Neutrophil (primary cell): Measurements from ENCODE around the gene CD55.

Source experiments
- H3K27ac ChIP-seq: fragments of 200-600 bp; sonication (generic); 2 replicates; pipeline ENCODE4 v1.5.1; 2016; ENCODE audit warnings: mild to moderate bottlenecking, moderate library complexity
- H3K27me3 ChIP-seq: fragments of 200-600 bp; sonication (generic); 2 replicates; pipeline ENCODE4 v1.6.0; 2016; ENCODE audit warnings: mild to moderate bottlenecking
- H3K36me3 ChIP-seq: fragments of 200-600 bp; sonication (generic); 2 replicates; pipeline ENCODE4 v1.5.1; 2017
- H3K4me1 ChIP-seq, 2 experiments: fragments of 200-600 bp in 1 of 2; sonication (generic) in 1 of 2; 1 replicate in 1 of 2; 2 replicates in 1 of 2; pipeline versions ENCODE4 v1.5.1 to v1.6.1; 2013 to 2016; ENCODE audit warnings: low read depth in 1 of 2, low read length in 1 of 2, mild to moderate bottlenecking in 1 of 2, moderate library complexity in 1 of 2; ENCODE audit not compliant: control insufficient read depth in 1 of 2, insufficient read depth in 1 of 2
- H3K4me3 ChIP-seq, 2 experiments: fragments of 200-600 bp in 1 of 2; sonication (generic) in 1 of 2; 1 replicate in 1 of 2; 2 replicates in 1 of 2; pipeline ENCODE4 v1.5.1; 2013 to 2016; ENCODE audit warnings: low read depth in 1 of 2, low read length in 1 of 2, mild to moderate bottlenecking in 1 of 2, moderate library complexity in 1 of 2
- H3K9me3 ChIP-seq: fragments of 200-600 bp; sonication (generic); 2 replicates; pipeline ENCODE4 v1.5.1; 2016
- TF ChIP-seq, protein P1 (sequence below): fragments of 200-600 bp; sonication (generic); IDR thresholded peaks from 2 replicates; pipeline ENCODE4 v1.5.1; 2016; ENCODE audit warnings: antibody characterized with exemption

Gene CD55

DNA sequence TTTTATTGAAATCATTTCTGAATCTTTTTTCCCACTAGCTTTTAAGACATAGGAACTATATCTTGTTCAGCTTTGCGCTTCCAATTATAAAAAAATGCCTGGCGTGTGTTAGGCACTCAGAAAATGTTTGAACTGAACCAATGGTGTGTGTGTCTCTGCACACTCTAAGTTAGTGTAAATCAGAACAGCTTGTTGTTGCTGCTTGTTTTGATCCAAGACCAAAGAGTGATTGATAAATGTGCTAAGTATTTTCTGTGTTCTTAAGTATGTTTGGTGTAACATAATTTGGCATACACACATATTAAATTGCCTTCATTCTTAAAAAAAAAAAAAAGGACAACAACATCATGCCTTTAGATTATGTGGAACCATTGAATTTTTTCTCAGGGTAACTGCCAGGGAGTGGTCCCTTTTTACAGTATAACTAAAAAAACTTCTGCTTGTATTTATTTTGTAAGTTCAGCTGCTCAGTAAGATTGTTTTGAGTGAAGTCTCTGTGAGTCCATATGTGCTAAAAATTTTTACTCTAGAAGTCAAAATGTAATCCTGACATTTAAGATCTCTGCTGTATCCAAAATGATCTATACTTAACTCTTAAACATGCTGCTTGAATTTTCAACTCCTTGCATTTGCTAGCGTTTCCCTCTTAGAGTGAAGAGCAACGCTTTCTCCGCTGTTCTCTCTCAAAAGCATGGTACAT, 8.7 kb downstream of the CD55 start:
- Histone ChIP-seq H3K27me3 (no peaks in the 10 kb centered on the region), H3K27ac (peak overlapping the region; percentile 62), H3K4me1 (peaks cover 81 to 95% of the 10 kb centered on the region in 2 experiments), H3K4me3 (no peak overlapping the region), H3K36me3 (peaks cover 90% of the 10 kb centered on the region), H3K9me3 (no peaks in the 10 kb centered on the region)
- TF ChIP-seq, protein P1, sequence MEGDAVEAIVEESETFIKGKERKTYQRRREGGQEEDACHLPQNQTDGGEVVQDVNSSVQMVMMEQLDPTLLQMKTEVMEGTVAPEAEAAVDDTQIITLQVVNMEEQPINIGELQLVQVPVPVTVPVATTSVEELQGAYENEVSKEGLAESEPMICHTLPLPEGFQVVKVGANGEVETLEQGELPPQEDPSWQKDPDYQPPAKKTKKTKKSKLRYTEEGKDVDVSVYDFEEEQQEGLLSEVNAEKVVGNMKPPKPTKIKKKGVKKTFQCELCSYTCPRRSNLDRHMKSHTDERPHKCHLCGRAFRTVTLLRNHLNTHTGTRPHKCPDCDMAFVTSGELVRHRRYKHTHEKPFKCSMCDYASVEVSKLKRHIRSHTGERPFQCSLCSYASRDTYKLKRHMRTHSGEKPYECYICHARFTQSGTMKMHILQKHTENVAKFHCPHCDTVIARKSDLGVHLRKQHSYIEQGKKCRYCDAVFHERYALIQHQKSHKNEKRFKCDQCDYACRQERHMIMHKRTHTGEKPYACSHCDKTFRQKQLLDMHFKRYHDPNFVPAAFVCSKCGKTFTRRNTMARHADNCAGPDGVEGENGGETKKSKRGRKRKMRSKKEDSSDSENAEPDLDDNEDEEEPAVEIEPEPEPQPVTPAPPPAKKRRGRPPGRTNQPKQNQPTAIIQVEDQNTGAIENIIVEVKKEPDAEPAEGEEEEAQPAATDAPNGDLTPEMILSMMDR, result no peak

GRCh38 chr1:207331354-207332313, 10.2 kb downstream of the CD55 start:
- H3K27me3 ChIP-seq, result no peaks in the 10 kb centered on the region
- no peaks in the 10 kb centered on the region for H3K9me3 ChIP-seq
- H3K36me3 ChIP-seq, result peaks cover 83% of the 10 kb centered on the region
- no peak overlapping the region for H3K4me3 ChIP-seq
- H3K27ac ChIP-seq, result peak overlapping the region; percentile 62
- peaks cover 81 to 95% of the 10 kb centered on the region in 2 experiments for H3K4me1 ChIP-seq
- TF ChIP-seq, protein P1, result no peak

- H3K4me3 ChIP-seq, result peak overlapping the region in 1 of 2 experiments; percentile 3
- peak overlapping the region; percentile 94 for H3K27ac ChIP-seq
- TF ChIP-seq, protein P1, result no peak
These were observed 11.6 kb downstream of the CD55 start for GRCh38 chr1:207333009-207333600.

GRCh38 chr1:207333620-207334019, 12.1 kb downstream of the CD55 start:
- H3K27me3 ChIP-seq, result no peaks in the 10 kb centered on the region
- peaks cover 80 to 95% of the 10 kb centered on the region in 2 experiments for H3K4me1 ChIP-seq
- peak overlapping the region in 1 of 2 experiments; percentile 3 for H3K4me3 ChIP-seq
- H3K36me3 ChIP-seq, result peaks cover 83% of the 10 kb centered on the region
- TF ChIP-seq, protein P1, result no peak
- H3K9me3 ChIP-seq, result no peaks in the 10 kb centered on the region
- peak overlapping the region; percentile 94 for H3K27ac ChIP-seq

More at GRCh38 chr1:207333009-207333600, 11.6 kb downstream of the CD55 start:
- H3K36me3 ChIP-seq, result peaks cover 83% of the 10 kb centered on the region
- peaks cover 80 to 95% of the 10 kb centered on the region in 2 experiments for H3K4me1 ChIP-seq
- H3K27me3 ChIP-seq, result no peaks in the 10 kb centered on the region
- H3K9me3 ChIP-seq, result no peaks in the 10 kb centered on the region

DNA sequence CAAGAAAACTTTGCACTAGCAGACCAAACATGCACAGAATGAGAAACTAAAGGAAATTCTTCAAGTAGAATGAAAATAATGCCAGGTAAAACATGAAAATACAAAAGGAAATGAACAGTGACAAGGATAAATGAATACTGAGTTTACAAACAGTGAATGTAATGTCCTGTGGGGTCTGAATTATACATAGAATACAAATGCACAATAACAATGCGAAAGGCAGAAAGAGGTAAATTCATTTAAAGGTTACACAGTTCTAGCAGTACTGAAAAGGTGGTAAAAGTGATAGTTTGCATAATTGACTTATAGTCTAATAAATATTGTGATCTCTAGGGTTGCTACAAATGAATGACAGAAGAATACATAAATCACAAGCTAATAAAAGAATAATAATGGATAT, 12.9 kb downstream of the CD55 start:
- peaks cover 76 to 91% of the 10 kb centered on the region in 2 experiments for H3K4me1 ChIP-seq

More for the DNA sequence above, 12.9 kb downstream of the CD55 start:
- H3K4me3 ChIP-seq, result peak overlapping the region in 1 of 2 experiments; percentile 23
- H3K9me3 ChIP-seq, result no peaks in the 10 kb centered on the region
- peaks cover 82% of the 10 kb centered on the region for H3K36me3 ChIP-seq
- H3K27me3 ChIP-seq, result no peaks in the 10 kb centered on the region
- TF ChIP-seq, protein P1, result no peak
- peak overlapping the region; percentile 94 for H3K27ac ChIP-seq
